Subcutaneous adipose tissue (tissue), 4 donors: ENCODE measurements around the gene PLXDC2. TPM values are rescaled to one million over a fixed set of nuclear protein-coding genes. Genes with fewer than 3 reads are reported as not detected.

Source experiments
- total RNA-seq, 4 donors: library from RNA; depleted of rRNA; stranded (reverse); fragments of >200 nt; gene quantifications; one replicate each; pipeline ENCODE4 v1.1.0, GENCODE V29; 2016
- TF ChIP-seq, protein P1 (sequence below): fragments of 450-650 bp; IDR thresholded peaks from one replicate; pipeline ENCODE4 v1.5.1; 2016; ENCODE audit warnings: low read depth, mild to moderate bottlenecking, control low read depth, antibody characterized with exemption, moderate library complexity

PLXDC2 gene
- total RNA-seq, 4 donors from 2014 or later = 47.7 to 117 (median 84.3) TPM

- TF ChIP-seq, protein P1, sequence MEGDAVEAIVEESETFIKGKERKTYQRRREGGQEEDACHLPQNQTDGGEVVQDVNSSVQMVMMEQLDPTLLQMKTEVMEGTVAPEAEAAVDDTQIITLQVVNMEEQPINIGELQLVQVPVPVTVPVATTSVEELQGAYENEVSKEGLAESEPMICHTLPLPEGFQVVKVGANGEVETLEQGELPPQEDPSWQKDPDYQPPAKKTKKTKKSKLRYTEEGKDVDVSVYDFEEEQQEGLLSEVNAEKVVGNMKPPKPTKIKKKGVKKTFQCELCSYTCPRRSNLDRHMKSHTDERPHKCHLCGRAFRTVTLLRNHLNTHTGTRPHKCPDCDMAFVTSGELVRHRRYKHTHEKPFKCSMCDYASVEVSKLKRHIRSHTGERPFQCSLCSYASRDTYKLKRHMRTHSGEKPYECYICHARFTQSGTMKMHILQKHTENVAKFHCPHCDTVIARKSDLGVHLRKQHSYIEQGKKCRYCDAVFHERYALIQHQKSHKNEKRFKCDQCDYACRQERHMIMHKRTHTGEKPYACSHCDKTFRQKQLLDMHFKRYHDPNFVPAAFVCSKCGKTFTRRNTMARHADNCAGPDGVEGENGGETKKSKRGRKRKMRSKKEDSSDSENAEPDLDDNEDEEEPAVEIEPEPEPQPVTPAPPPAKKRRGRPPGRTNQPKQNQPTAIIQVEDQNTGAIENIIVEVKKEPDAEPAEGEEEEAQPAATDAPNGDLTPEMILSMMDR = no peak
Measured at GRCh38 chr10:20256969-20257368, 440.7 kb downstream of the PLXDC2 start.

DNA sequence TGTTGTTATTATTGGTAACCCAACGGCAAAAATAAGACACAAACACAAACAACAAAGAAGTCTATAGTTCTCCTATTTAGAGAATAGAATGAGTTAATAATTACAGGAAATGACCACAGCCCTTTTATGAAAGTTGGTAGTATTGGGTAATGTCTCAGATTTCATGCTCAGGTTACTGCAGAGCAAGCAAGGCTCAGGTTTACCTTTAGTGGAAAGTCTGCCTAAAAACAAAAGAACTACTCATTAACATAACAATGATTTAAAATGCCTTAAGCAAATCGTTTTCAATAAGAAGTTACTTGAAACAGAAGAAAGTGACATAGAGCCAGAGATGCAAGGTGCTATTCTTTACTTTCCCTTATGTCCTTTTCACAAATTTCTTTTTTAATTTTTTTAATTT lies 441.2 kb downstream of the PLXDC2 start:
- TF ChIP-seq, protein P1 = no peak

GRCh38 chr10:20265146-20265545 lies 448.9 kb downstream of the PLXDC2 start:
- TF ChIP-seq, protein P1 = no peak

GRCh38 chr10:20267734-20268133 lies 451.5 kb downstream of the PLXDC2 start:
- TF ChIP-seq, protein P1 = no peak

- TF ChIP-seq, protein P1 = no peak
Measured at GRCh38 chr10:20271490-20271889, 455.3 kb downstream of the PLXDC2 start.

- TF ChIP-seq, protein P1 = no peak
Measured at GRCh38 chr10:20272608-20273007, 456.4 kb downstream of the PLXDC2 start.

GRCh38 chr10:20274571-20274970 lies 458.3 kb downstream of the PLXDC2 start:
- TF ChIP-seq, protein P1 = no peak
